ENCODE data around the gene FAP. TPM values are rescaled to one million over a fixed set of nuclear protein-coding genes. Genes with fewer than 3 reads are reported as not detected.

Gene FAP
- total and polyA plus RNA-seq, 3 donors from 2014 or later = 1.2 to 5.6 (median 2.6) TPM

GRCh38 chr2:162215162-162215561 lies 28.1 kb downstream of the FAP start:
- H3K4me1 ChIP-seq = no peaks in the 10 kb centered on the region
- intact Hi-C loops (cut with DNase I; ENCODE audit: low total_unique reads) = no loop called here
- TF ChIP-seq CTCF (IDR thresholded peaks at IDR 0.05) = no peak
- no peak for TF ChIP-seq POLR2A (IDR thresholded peaks at IDR 0.05)

GRCh38 chr2:162212366-162212765 lies 30.9 kb downstream of the FAP start:
- H3K27me3 ChIP-seq = no peaks in the 10 kb centered on the region
- TF ChIP-seq CTCF (IDR thresholded peaks at IDR 0.05) = no peak
- no peak for DNase-seq
- H3K9me3 ChIP-seq = no peaks in the 10 kb centered on the region
- no peaks in the 10 kb centered on the region for H3K36me3 ChIP-seq (ENCODE audit: low read depth, missing control alignments)
- H3K4me3 ChIP-seq = no peak overlapping the region
- intact Hi-C loops (cut with DNase I; ENCODE audit: low total_unique reads) = no loop called here
- H3K27ac ChIP-seq = no peak overlapping the region
- H3K4me1 ChIP-seq = no peaks in the 10 kb centered on the region
- WGBS, 2 donors = 61 to 72% methylated on average over 2 of the region's 2 CpGs

More at GRCh38 chr2:162215162-162215561, 28.1 kb downstream of the FAP start:
- WGBS, 2 donors = 70 to 72% methylated on average over 3 of the region's 3 CpGs
- no peaks in the 10 kb centered on the region for H3K9me3 ChIP-seq
- no peak for DNase-seq
- H3K36me3 ChIP-seq (ENCODE audit: low read depth, missing control alignments) = no peaks in the 10 kb centered on the region
- no peak overlapping the region for H3K4me3 ChIP-seq
- no peaks in the 10 kb centered on the region for H3K27me3 ChIP-seq
- no peak overlapping the region for H3K27ac ChIP-seq

- no peak for TF ChIP-seq POLR2A (IDR thresholded peaks at IDR 0.05)
- TF ChIP-seq CTCF (IDR thresholded peaks at IDR 0.05) = no peak
- DNase-seq = no peak
- no peak overlapping the region for H3K4me3 ChIP-seq
- no peaks in the 10 kb centered on the region for H3K36me3 ChIP-seq (ENCODE audit: low read depth, missing control alignments)
- H3K4me1 ChIP-seq = no peaks in the 10 kb centered on the region
- H3K27ac ChIP-seq = no peak overlapping the region
- 86 to 87% methylated on average over 3 of the region's 3 CpGs for WGBS, 2 donors
- intact Hi-C loops (cut with DNase I; ENCODE audit: low total_unique reads) = no loop called here
- H3K9me3 ChIP-seq = no peaks in the 10 kb centered on the region
- no peaks in the 10 kb centered on the region for H3K27me3 ChIP-seq
Observed at GRCh38 chr2:162211732-162212131, 31.5 kb downstream of the FAP start.

DNA sequence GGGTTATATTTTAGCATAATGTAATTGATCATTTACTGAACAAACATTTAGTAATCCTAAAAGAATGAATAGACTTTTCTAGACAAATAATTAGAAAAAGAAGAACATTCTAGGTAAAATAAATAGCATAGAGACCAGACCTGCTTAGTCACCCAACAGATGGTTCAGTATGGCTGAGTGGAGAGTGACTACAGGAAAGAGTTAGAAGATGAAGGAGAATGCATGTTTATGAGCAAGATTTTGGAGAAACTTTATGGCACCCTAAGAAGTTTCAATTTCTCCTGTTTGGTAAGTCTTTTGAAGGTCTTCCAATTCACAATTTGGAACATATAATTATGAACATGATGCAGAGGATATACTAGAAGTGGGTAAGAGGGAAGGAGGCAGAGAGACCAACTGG lies 32.9 kb downstream of the FAP start:
- DNase-seq = no peak
- no peaks in the 10 kb centered on the region for H3K4me1 ChIP-seq
- TF ChIP-seq POLR2A (IDR thresholded peaks at IDR 0.05) = no peak
- no peak overlapping the region for H3K27ac ChIP-seq
- no peaks in the 10 kb centered on the region for H3K36me3 ChIP-seq (ENCODE audit: low read depth, missing control alignments)
- H3K9me3 ChIP-seq = no peaks in the 10 kb centered on the region
- no peaks in the 10 kb centered on the region for H3K27me3 ChIP-seq
- no peak overlapping the region for H3K4me3 ChIP-seq
- intact Hi-C loops (cut with DNase I; ENCODE audit: low total_unique reads) = no loop called here

GRCh38 chr2:162202203-162202602 lies 41.0 kb downstream of the FAP start:
- TF ChIP-seq POLR2A (IDR thresholded peaks at IDR 0.05) = no peak
- TF ChIP-seq CTCF (IDR thresholded peaks at IDR 0.05) = no peak
- H3K4me1 ChIP-seq = no peaks in the 10 kb centered on the region
- no peaks in the 10 kb centered on the region for H3K27me3 ChIP-seq
- intact Hi-C loops (cut with DNase I; ENCODE audit: low total_unique reads) = no loop called here
- no peaks in the 10 kb centered on the region for H3K9me3 ChIP-seq
- no peak overlapping the region for H3K4me3 ChIP-seq
- DNase-seq = no peak
- no peaks in the 10 kb centered on the region for H3K36me3 ChIP-seq (ENCODE audit: low read depth, missing control alignments)
- H3K27ac ChIP-seq = no peak overlapping the region

Data from testis (tissue), 3 donors.